GM06990 (cell line): Measurements from ENCODE around the gene DMBT1.

Experiments used
- DNase-seq: peaks from one replicate; pipeline ENCODE4 v3.0.0-alpha.2; 2011; ENCODE audit not compliant: insufficient read length; ENCODE audit errors: extremely low read depth
- H3K27me3 ChIP-seq: replicated peaks from 2 replicates; pipeline ENCODE4 v1.6.0; 2011; ENCODE audit warnings: low read length; ENCODE audit not compliant: control insufficient read depth, insufficient read depth
- H3K36me3 ChIP-seq: 2 replicates; pipeline ENCODE4 v1.5.1; 2011; ENCODE audit warnings: low read length; ENCODE audit not compliant: control insufficient read depth, insufficient read depth
- H3K4me3 ChIP-seq: replicated peaks from 2 replicates; pipeline ENCODE4 v1.5.1; 2011; ENCODE audit warnings: low read depth, mild to moderate bottlenecking, control low read depth, low read length
- CTCF ChIP-seq: IDR thresholded peaks from 2 replicates; pipeline ENCODE4 v1.5.1; 2011; ENCODE audit warnings: low read length, control low read depth, mild to moderate bottlenecking, inconsistent platforms; ENCODE audit not compliant: insufficient read depth, poor library complexity, severe bottlenecking

Gene DMBT1

GRCh38 chr10:122560279-122560804 is at the start of gene DMBT1:
TSS of gene DMBT1 (plus strand) at chr10:122560754. CDS start at chr10:122560771, 17 bp downstream.
- H3K4me3 ChIP-seq: no peak within 1 kb of the TSS
- no peaks in the 10 kb centered on the region for H3K36me3 ChIP-seq
- no peak for DNase-seq
- no peak for TF ChIP-seq CTCF
- H3K27me3 ChIP-seq: no peaks in the 10 kb centered on the region; the same call in 1 of the 2 replicates

- H3K36me3 ChIP-seq: no peaks in the 10 kb centered on the region
- no peaks in the 10 kb centered on the region for H3K27me3 ChIP-seq
- no peak overlapping the region for H3K4me3 ChIP-seq
- no peak for DNase-seq
- TF ChIP-seq CTCF: no peak
Measured at GRCh38 chr10:122513053-122513452, 47.5 kb upstream of the DMBT1 start.

- H3K4me3 ChIP-seq: no peak overlapping the region
Measured at GRCh38 chr10:122514045-122514840, 46.3 kb upstream of the DMBT1 start.

GRCh38 chr10:122515022-122515424 is 45.5 kb upstream of the DMBT1 start:
- no peak for TF ChIP-seq CTCF
- no peak overlapping the region for H3K4me3 ChIP-seq
- no peaks in the 10 kb centered on the region for H3K36me3 ChIP-seq
- DNase-seq: no peak
- H3K27me3 ChIP-seq: no peaks in the 10 kb centered on the region; the same call in 1 of the 2 replicates

More at GRCh38 chr10:122514045-122514840, 46.3 kb upstream of the DMBT1 start:
- Histone ChIP-seq H3K27me3 (no peaks in the 10 kb centered on the region; the same call in 1 of the 2 replicates), H3K36me3 (no peaks in the 10 kb centered on the region)
- DNase-seq: no peak
- TF ChIP-seq CTCF: no peak

- H3K4me3 ChIP-seq: no peak overlapping the region
- H3K27me3 ChIP-seq: no peaks in the 10 kb centered on the region; the same call in 1 of the 2 replicates
- no peak for TF ChIP-seq CTCF
- H3K36me3 ChIP-seq: no peaks in the 10 kb centered on the region
- peak; percentile 41 for DNase-seq
Measured at GRCh38 chr10:122515588-122516231, 44.8 kb upstream of the DMBT1 start.
